Muscle layer of duodenum (tissue), 2 donors: ENCODE results near the gene KRT8.

Experiments used
- H3K27ac ChIP-seq: one replicate; pipeline ENCODE4 v1.7.0; 2013; ENCODE audit warnings: mild to moderate bottlenecking, low read length
- H3K27me3 ChIP-seq: one replicate; pipeline ENCODE4 v1.7.0; 2013; ENCODE audit warnings: low read depth, mild to moderate bottlenecking, control low read depth, low read length
- H3K36me3 ChIP-seq, 2 donors: one replicate each; pipeline ENCODE4 v1.7.0; 2013; ENCODE audit warnings: low read length in 2 of 2, control low read depth in 1 of 2, mild to moderate bottlenecking in 1 of 2; ENCODE audit not compliant: insufficient read depth in 2 of 2, control insufficient read depth in 1 of 2
- H3K4me1 ChIP-seq, 2 donors: one replicate each; pipeline ENCODE4 v1.7.0; 2013; ENCODE audit warnings: low read length in 2 of 2, mild to moderate bottlenecking in 2 of 2, control low read depth in 1 of 2, moderate library complexity in 1 of 2; ENCODE audit not compliant: insufficient read depth in 2 of 2, control insufficient read depth in 1 of 2
- H3K4me3 ChIP-seq, 2 donors: one replicate each; pipeline ENCODE4 v1.7.0; 2013; ENCODE audit warnings: low read length in 2 of 2, low read depth in 1 of 2, mild to moderate bottlenecking in 1 of 2
- H3K9me3 ChIP-seq, 2 donors: one replicate each; pipeline ENCODE4 v1.7.0; 2013; ENCODE audit warnings: low read length in 2 of 2, control low read depth in 1 of 2, mild to moderate bottlenecking in 1 of 2; ENCODE audit not compliant: control insufficient read depth in 1 of 2
- donor health status: healthy.

The KRT8 gene

GRCh38 chr12:52849511-52849910 lies 55.4 kb downstream of the KRT8 start:
- Histone ChIP-seq H3K27me3 (no peaks in the 10 kb centered on the region), H3K4me1 (no peaks in the 10 kb centered on the region), H3K4me3 (no peak overlapping the region), H3K9me3 (no peaks in the 10 kb centered on the region), H3K36me3 (no peaks in the 10 kb centered on the region), H3K27ac (no peak overlapping the region)

GRCh38 chr12:52848661-52849255 lies 56.1 kb downstream of the KRT8 start, which contains the start of gene KRT78:
Gene KRT78 (minus strand): TSS chr12:52848994. CDS start chr12:52848930, 64 bp downstream.
- Histone ChIP-seq H3K9me3 (no peaks in the 10 kb centered on the region), H3K27me3 (no peaks in the 10 kb centered on the region), H3K36me3 (no peaks in the 10 kb centered on the region), H3K4me1 (no peaks in the 10 kb centered on the region), H3K4me3 (no peak within 1 kb of the TSS), H3K27ac (no peak within 1 kb of the TSS)

GRCh38 chr12:52847335-52848102 lies 57.4 kb downstream of the KRT8 start:
- H3K4me3 ChIP-seq: no peak overlapping the region
- H3K36me3 ChIP-seq: no peaks in the 10 kb centered on the region
- no peaks in the 10 kb centered on the region for H3K9me3 ChIP-seq
- no peak overlapping the region for H3K27ac ChIP-seq
- no peaks in the 10 kb centered on the region for H3K27me3 ChIP-seq
- no peaks in the 10 kb centered on the region for H3K4me1 ChIP-seq
